Natural killer cell (primary cell): ENCODE measurements around the gene SULT1C2. TPM values are rescaled to one million over a fixed set of nuclear protein-coding genes. Genes with fewer than 3 reads are reported as not detected.

Experiments used
- ATAC-seq, 3 donors: fragments of 150-1000 bp in 2 of 3; fragments of 200-7000 bp in 1 of 3; cut with Tn5 transposase; 1 replicate in 1 of 3; 2 replicates in 2 of 3; pipeline ENCODE4 v1.10.0; 2021; ENCODE audit warnings: mild to moderate bottlenecking in 2 of 3, moderate library complexity in 2 of 3
- DNase-seq, 2 donors: peaks; one replicate each; pipeline versions ENCODE4 v3.0.0 to v3.0.0-alpha.2; 2013 to 2021; ENCODE audit warnings: mixed read lengths in 1 of 2
- H3K27ac ChIP-seq: one replicate; pipeline ENCODE4 v1.5.1; 2013; ENCODE audit warnings: mild to moderate bottlenecking, low read length
- H3K27me3 ChIP-seq: one replicate; pipeline ENCODE4 v1.6.1; 2013; ENCODE audit warnings: low read length; ENCODE audit not compliant: control insufficient read depth, insufficient read depth
- H3K36me3 ChIP-seq: one replicate; pipeline ENCODE4 v1.6.1; 2013; ENCODE audit warnings: low read length; ENCODE audit not compliant: control insufficient read depth, insufficient read depth
- H3K4me1 ChIP-seq: one replicate; pipeline ENCODE4 v1.6.1; 2013; ENCODE audit warnings: low read length; ENCODE audit not compliant: control insufficient read depth, insufficient read depth
- H3K4me3 ChIP-seq: one replicate; pipeline ENCODE4 v1.5.1; 2013; ENCODE audit warnings: low read length
- H3K9me3 ChIP-seq: one replicate; pipeline ENCODE4 v1.6.1; 2013; ENCODE audit warnings: low read length; ENCODE audit not compliant: control insufficient read depth, insufficient read depth
- H3K27ac Mint-ChIP-seq, 2 donors: one replicate each; pipeline ENCODE4 v1.8.0; 2022; ENCODE audit warnings: mild to moderate bottlenecking in 2 of 2, mixed read lengths in 2 of 2, moderate library complexity in 1 of 2
- H3K27me3 Mint-ChIP-seq, 2 donors: one replicate each; pipeline ENCODE4 v1.8.0; 2022; ENCODE audit warnings: low read depth in 2 of 2, mixed read lengths in 2 of 2
- H3K36me3 Mint-ChIP-seq: one replicate; pipeline ENCODE4 v1.8.0; 2022; ENCODE audit warnings: mixed read lengths
- H3K4me1 Mint-ChIP-seq, 2 donors: one replicate each; pipeline ENCODE4 v1.8.0; 2022; ENCODE audit warnings: mixed read lengths in 2 of 2
- H3K4me3 Mint-ChIP-seq: one replicate; pipeline ENCODE4 v1.8.0; 2022; ENCODE audit warnings: mild to moderate bottlenecking, moderate library complexity, mixed read lengths
- H3K9me3 Mint-ChIP-seq, 2 donors: one replicate each; pipeline ENCODE4 v1.8.0; 2022; ENCODE audit warnings: mixed read lengths in 2 of 2
- CTCF ChIP-seq: fragments of 200-600 bp; IDR thresholded peaks from one replicate; pipeline ENCODE4 v1.8.0; 2022; ENCODE audit warnings: antibody characterized with exemption
- WGBS: methylation state at CpG from one replicate; pipeline ENCODE4 v1.1.7; 2013; ENCODE audit warnings: missing lambda C conversion rate; ENCODE audit not compliant: insufficient coverage; 5-methylcytosine and 5-hydroxymethylcytosine counted together
- intact Hi-C: fragments of 100-400 bp; cut with micrococcal nuclease; formaldehyde crosslinking; loops from one replicate; pipeline ENCODE4 v1.14.2; 2022
- total RNA-seq, 4 donors: library from RNA; stranded (reverse); fragments of 120-200 nt in 1 of 4; gene quantifications; one replicate each; pipeline versions ENCODE4 v1.2.3 to v1.2.4, GENCODE V29; 2013 to 2022

Gene SULT1C2
- total RNA-seq, 3 donors from 2014 or later (not counting 1 experiment from before 2014, with no cell fraction given), result not detected

- no peaks in the 10 kb centered on the region for H3K27me3 Mint-ChIP-seq
- H3K9me3 ChIP-seq, result no peaks in the 10 kb centered on the region
- H3K27ac ChIP-seq, result no peak overlapping the region
- no peak for DNase-seq
- H3K4me1 ChIP-seq, result no peaks in the 10 kb centered on the region
- no peak for ATAC-seq
- no peaks in the 10 kb centered on the region for H3K9me3 Mint-ChIP-seq
- no peaks in the 10 kb centered on the region for H3K36me3 ChIP-seq
- no peaks in the 10 kb centered on the region for H3K27me3 ChIP-seq
- TF ChIP-seq CTCF, result no peak
- no peak overlapping the region for H3K4me3 ChIP-seq
- intact Hi-C loops, result no loop called here
- no peaks in the 10 kb centered on the region for H3K36me3 Mint-ChIP-seq
- no peak overlapping the region for H3K27ac Mint-ChIP-seq
- H3K4me1 Mint-ChIP-seq, result no peaks in the 10 kb centered on the region
- 88% methylated on average over 13 of the region's 13 CpGs for WGBS
- no peak overlapping the region for H3K4me3 Mint-ChIP-seq
Observed at GRCh38 chr2:108316461-108317258, 28.0 kb downstream of the SULT1C2 start.

- no peak overlapping the region for H3K4me3 ChIP-seq
- no peaks in the 10 kb centered on the region for H3K27me3 ChIP-seq
- no peaks in the 10 kb centered on the region for H3K9me3 ChIP-seq
- no peaks in the 10 kb centered on the region for H3K4me1 Mint-ChIP-seq
- TF ChIP-seq CTCF, result no peak
- H3K36me3 ChIP-seq, result no peaks in the 10 kb centered on the region
- peaks cover 0 to 4% of the 10 kb centered on the region in 2 donors for H3K27me3 Mint-ChIP-seq
- H3K4me3 Mint-ChIP-seq, result no peak overlapping the region
- ATAC-seq (no peak), DNase-seq (no peak)
- H3K9me3 Mint-ChIP-seq, result peaks cover 0 to 2% of the 10 kb centered on the region in 2 donors
- intact Hi-C loops, result no loop called here
- no peak overlapping the region for H3K27ac Mint-ChIP-seq
- WGBS, result 80% methylated on average over 5 of the region's 6 CpGs
- H3K4me1 ChIP-seq, result no peaks in the 10 kb centered on the region
- H3K36me3 Mint-ChIP-seq, result no peaks in the 10 kb centered on the region
- no peak overlapping the region for H3K27ac ChIP-seq
Observed at GRCh38 chr2:108320326-108320922, 31.7 kb downstream of the SULT1C2 start.

- no peak overlapping the region for H3K27ac ChIP-seq
- H3K36me3 Mint-ChIP-seq, result no peaks in the 10 kb centered on the region
- H3K4me1 Mint-ChIP-seq, result no peaks in the 10 kb centered on the region
- intact Hi-C loops, result no loop called here
- H3K4me3 Mint-ChIP-seq, result no peak overlapping the region
- no peaks in the 10 kb centered on the region for H3K36me3 ChIP-seq
- ATAC-seq (no peak), DNase-seq (no peak)
- 92% methylated on average over 5 of the region's 5 CpGs for WGBS
- peaks cover 0 to 2% of the 10 kb centered on the region in 2 donors for H3K9me3 Mint-ChIP-seq
- peaks cover 0 to 4% of the 10 kb centered on the region in 2 donors for H3K27me3 Mint-ChIP-seq
- no peak overlapping the region for H3K27ac Mint-ChIP-seq
- TF ChIP-seq CTCF, result no peak
- H3K4me1 ChIP-seq, result no peaks in the 10 kb centered on the region
- no peaks in the 10 kb centered on the region for H3K27me3 ChIP-seq
- no peak overlapping the region for H3K4me3 ChIP-seq
- no peaks in the 10 kb centered on the region for H3K9me3 ChIP-seq
Observed at GRCh38 chr2:108323619-108324018, 34.9 kb downstream of the SULT1C2 start.
